ENCODE data around the gene RALA.

Gene RALA

GRCh38 chr7:39603924-39604323 is 19.4 kb upstream of the RALA start:
- H4K20me1 ChIP-seq (ENCODE audit: insufficient read depth, low read length) = no peaks in the 10 kb centered on the region
- no peaks in the 10 kb centered on the region for H3K9me2 ChIP-seq (ENCODE audit: low read depth, low read length)
- H3K27me3 ChIP-seq (ENCODE audit: insufficient read depth, low read length) = no peaks in the 10 kb centered on the region
- H3F3A ChIP-seq (ENCODE audit: insufficient read depth, low read length) = no peaks in the 10 kb centered on the region
- no peak overlapping the region for H3K9ac ChIP-seq (ENCODE audit: low read length)
- H3K9me3 ChIP-seq (ENCODE audit: low read length) = no peaks in the 10 kb centered on the region
- no peak overlapping the region for H3K4me2 ChIP-seq (ENCODE audit: low read length)
- no peaks in the 10 kb centered on the region for H3K36me3 ChIP-seq (ENCODE audit: insufficient read depth, low read length)
- TF ChIP-seq EZH2 (IDR thresholded peaks at IDR 0.05; ENCODE audit: borderline replicate concordance, low read length) = no peak
- TF ChIP-seq CTCF (IDR thresholded peaks at IDR 0.05; ENCODE audit: low read length) = no peak
- H3K4me3 ChIP-seq (ENCODE audit: low read depth, low read length, poor library complexity, severe bottlenecking) = no peak overlapping the region
- no peak overlapping the region for H3K27ac ChIP-seq (ENCODE audit: low read depth, low read length, poor library complexity, severe bottlenecking)
- H2AFZ ChIP-seq (ENCODE audit: low read length) = no peak overlapping the region
- no peaks in the 10 kb centered on the region for H3K4me1 ChIP-seq (ENCODE audit: insufficient read depth, low read length, severe bottlenecking)
- H3K79me2 ChIP-seq (ENCODE audit: insufficient read depth, low read length) = no peaks in the 10 kb centered on the region

GRCh38 chr7:39605087-39605486 is 18.3 kb upstream of the RALA start:
- no peaks in the 10 kb centered on the region for H3K79me2 ChIP-seq (ENCODE audit: insufficient read depth, low read length)

GRCh38 chr7:39606352-39606751 is 17.0 kb upstream of the RALA start:
- Histone ChIP-seq H3K9me2 (ENCODE audit: low read depth, low read length) (no peaks in the 10 kb centered on the region), H4K20me1 (ENCODE audit: insufficient read depth, low read length) (no peaks in the 10 kb centered on the region), H3K79me2 (ENCODE audit: insufficient read depth, low read length) (no peaks in the 10 kb centered on the region), H3K36me3 (ENCODE audit: insufficient read depth, low read length) (no peaks in the 10 kb centered on the region), H3K4me1 (ENCODE audit: insufficient read depth, low read length, severe bottlenecking) (no peaks in the 10 kb centered on the region), H3K9me3 (ENCODE audit: low read length) (no peaks in the 10 kb centered on the region), H3K27ac (ENCODE audit: low read depth, low read length, poor library complexity, severe bottlenecking) (no peak overlapping the region), H3K9ac (ENCODE audit: low read length) (no peak overlapping the region), H3F3A (ENCODE audit: insufficient read depth, low read length) (no peaks in the 10 kb centered on the region), H3K4me3 (ENCODE audit: low read depth, low read length, poor library complexity, severe bottlenecking) (no peak overlapping the region), H3K4me2 (ENCODE audit: low read length) (no peak overlapping the region), H3K27me3 (ENCODE audit: insufficient read depth, low read length) (no peaks in the 10 kb centered on the region), H2AFZ (ENCODE audit: low read length) (no peak overlapping the region)
- TF ChIP-seq CTCF (IDR thresholded peaks at IDR 0.05; ENCODE audit: low read length) (no peak), EZH2 (IDR thresholded peaks at IDR 0.05; ENCODE audit: borderline replicate concordance, low read length) (no peak)

More at GRCh38 chr7:39605087-39605486, 18.3 kb upstream of the RALA start:
- Histone ChIP-seq H3K9me3 (ENCODE audit: low read length) (no peaks in the 10 kb centered on the region), H3K36me3 (ENCODE audit: insufficient read depth, low read length) (no peaks in the 10 kb centered on the region), H3K9ac (ENCODE audit: low read length) (no peak overlapping the region), H2AFZ (ENCODE audit: low read length) (no peak overlapping the region), H3K27me3 (ENCODE audit: insufficient read depth, low read length) (no peaks in the 10 kb centered on the region), H3K4me2 (ENCODE audit: low read length) (no peak overlapping the region), H3K4me1 (ENCODE audit: insufficient read depth, low read length, severe bottlenecking) (no peaks in the 10 kb centered on the region), H3F3A (ENCODE audit: insufficient read depth, low read length) (no peaks in the 10 kb centered on the region), H3K9me2 (ENCODE audit: low read depth, low read length) (no peaks in the 10 kb centered on the region), H3K27ac (ENCODE audit: low read depth, low read length, poor library complexity, severe bottlenecking) (no peak overlapping the region), H3K4me3 (ENCODE audit: low read depth, low read length, poor library complexity, severe bottlenecking) (no peak overlapping the region), H4K20me1 (ENCODE audit: insufficient read depth, low read length) (no peaks in the 10 kb centered on the region)
- TF ChIP-seq EZH2 (IDR thresholded peaks at IDR 0.05; ENCODE audit: borderline replicate concordance, low read length) = no peak
- TF ChIP-seq CTCF (IDR thresholded peaks at IDR 0.05; ENCODE audit: low read length) = no peak
